Measurements from ENCODE around the gene EFTUD2.

DNA sequence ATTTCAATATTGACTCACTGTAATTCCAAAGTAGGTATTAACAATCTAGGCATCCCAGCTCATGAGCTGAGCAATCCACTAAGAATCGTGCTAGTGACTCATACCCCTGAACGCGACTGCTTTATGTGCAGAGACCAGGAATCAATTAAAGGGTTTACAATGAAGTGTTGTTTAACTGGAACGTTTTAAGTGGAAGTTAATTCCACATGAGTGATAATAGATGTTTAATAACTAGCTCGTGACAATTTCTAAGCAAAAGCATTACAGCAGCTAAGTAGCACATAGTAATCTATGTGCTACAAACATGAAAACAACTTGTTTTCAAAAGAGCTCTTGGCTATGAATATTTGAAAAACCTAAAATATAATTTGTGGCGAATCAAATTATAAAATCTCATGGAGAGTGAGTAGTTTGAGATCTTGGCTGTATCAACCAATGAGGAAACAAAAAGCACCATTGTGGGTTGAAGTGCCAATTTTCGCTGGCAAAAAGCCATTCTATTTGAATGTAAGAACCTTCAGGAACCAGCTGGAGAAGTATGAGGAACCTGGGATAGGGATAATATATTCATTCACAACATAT lies 78.5 kb downstream of the EFTUD2 start:
- TF ChIP-seq TAF1 (IDR thresholded peaks at IDR 0.05; ENCODE audit: borderline replicate concordance, low read depth, low read length) = no peak
- TF ChIP-seq POLR2AphosphoS5 (IDR thresholded peaks at IDR 0.05; ENCODE audit: low read depth, low read length) = no peak
- TF ChIP-seq POLR2A (IDR thresholded peaks at IDR 0.05; ENCODE audit: low read depth, low read length) = no peak
